UCSD-AML1 (cell line): ENCODE results near the gene CDK16.
"Not testable (repeated sequence)": the region's sequence is repeated elsewhere in the genome, so short reads cannot be mapped to it uniquely, and the experiment has no call there.

ENCODE experiments used
- DNase-seq: peaks from one replicate; lab custom pipeline; 2025; ENCODE audit not compliant: unreplicated experiment; lab: John Stamatoyannopoulos, UW

Gene CDK16

GRCh38 chrX:47247206-47247998 lies 28.9 kb downstream of the CDK16 start:
- no peak for DNase-seq

- DNase-seq, result no peak
These were observed 29.5 kb downstream of the CDK16 start for GRCh38 chrX:47247999-47248320.

- no peak for DNase-seq
These were observed 30.1 kb downstream of the CDK16 start for GRCh38 chrX:47248576-47248975.

GRCh38 chrX:47250017-47250347 lies 31.5 kb downstream of the CDK16 start:
- DNase-seq, result no peak

- DNase-seq, result not testable (repeated sequence)
These were observed 39.1 kb downstream of the CDK16 start for GRCh38 chrX:47257620-47258019.

GRCh38 chrX:47264483-47265173 lies 46.1 kb downstream of the CDK16 start:
- DNase-seq, result no peak

- DNase-seq, result no peak
These were observed 48.2 kb downstream of the CDK16 start for GRCh38 chrX:47266643-47267042.

- no peak for DNase-seq
These were observed 53.5 kb downstream of the CDK16 start for GRCh38 chrX:47272013-47272408.

GRCh38 chrX:47273011-47273730 lies 54.7 kb downstream of the CDK16 start:
- DNase-seq, result no peak

- no peak for DNase-seq
These were observed 60.2 kb downstream of the CDK16 start for GRCh38 chrX:47278691-47279090.
